Gastrocnemius medialis (tissue), 4 donors: ENCODE data around the gene TRIM47.

Source experiments
- POLR2A ChIP-seq, 2 donors: fragments of 450-650 bp; IDR thresholded peaks; one replicate each; pipeline ENCODE4 v1.6.1; 2017; ENCODE audit warnings: antibody characterized with exemption in 2 of 2, mild to moderate bottlenecking in 2 of 2, moderate library complexity in 2 of 2
- TF ChIP-seq, protein P1 (sequence below), 5 experiments: fragments of 450-650 bp in 3 of 5; fragments of 200-600 bp in 2 of 5; sonication (generic) in 2 of 5; IDR thresholded peaks in 4 of 5; conservative IDR thresholded peaks in 1 of 5; 1 replicate in 4 of 5; 2 replicates in 1 of 5; pipeline ENCODE4 v1.5.1; 2016 to 2019; ENCODE audit warnings: antibody characterized with exemption in 5 of 5, mild to moderate bottlenecking in 3 of 5, moderate library complexity in 3 of 5

DNA sequence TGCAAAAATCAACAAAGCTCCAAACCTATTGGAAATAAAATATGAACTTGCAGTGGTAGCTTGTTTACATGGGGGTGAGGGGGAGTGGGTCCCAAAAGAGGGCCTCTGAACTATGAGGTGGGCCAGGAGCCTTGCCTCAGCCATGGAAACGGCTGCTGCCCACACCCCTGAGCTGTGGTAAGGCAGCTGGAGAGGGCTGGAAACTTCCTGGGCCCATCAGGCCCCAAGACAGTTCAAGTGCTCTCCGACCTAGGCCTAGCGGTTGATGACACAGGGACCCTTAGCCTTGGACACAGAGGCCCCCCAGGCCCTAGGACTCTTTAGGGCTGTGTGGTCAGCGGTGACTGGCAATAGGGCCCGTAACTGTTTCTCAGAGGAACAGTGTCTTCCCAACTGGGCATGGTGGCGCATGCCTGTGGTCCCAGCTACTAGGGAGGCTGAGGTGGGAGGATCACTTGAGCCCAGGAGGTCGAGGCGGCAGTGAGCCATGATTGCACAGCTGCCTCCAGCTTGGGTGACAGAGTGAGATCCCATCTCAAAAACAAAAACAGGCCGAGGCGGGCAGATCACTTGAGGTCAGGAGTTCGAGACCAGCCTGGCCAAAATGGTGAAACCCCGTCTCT, 52.5 kb downstream of the TRIM47 start:
- TF ChIP-seq, protein P1, sequence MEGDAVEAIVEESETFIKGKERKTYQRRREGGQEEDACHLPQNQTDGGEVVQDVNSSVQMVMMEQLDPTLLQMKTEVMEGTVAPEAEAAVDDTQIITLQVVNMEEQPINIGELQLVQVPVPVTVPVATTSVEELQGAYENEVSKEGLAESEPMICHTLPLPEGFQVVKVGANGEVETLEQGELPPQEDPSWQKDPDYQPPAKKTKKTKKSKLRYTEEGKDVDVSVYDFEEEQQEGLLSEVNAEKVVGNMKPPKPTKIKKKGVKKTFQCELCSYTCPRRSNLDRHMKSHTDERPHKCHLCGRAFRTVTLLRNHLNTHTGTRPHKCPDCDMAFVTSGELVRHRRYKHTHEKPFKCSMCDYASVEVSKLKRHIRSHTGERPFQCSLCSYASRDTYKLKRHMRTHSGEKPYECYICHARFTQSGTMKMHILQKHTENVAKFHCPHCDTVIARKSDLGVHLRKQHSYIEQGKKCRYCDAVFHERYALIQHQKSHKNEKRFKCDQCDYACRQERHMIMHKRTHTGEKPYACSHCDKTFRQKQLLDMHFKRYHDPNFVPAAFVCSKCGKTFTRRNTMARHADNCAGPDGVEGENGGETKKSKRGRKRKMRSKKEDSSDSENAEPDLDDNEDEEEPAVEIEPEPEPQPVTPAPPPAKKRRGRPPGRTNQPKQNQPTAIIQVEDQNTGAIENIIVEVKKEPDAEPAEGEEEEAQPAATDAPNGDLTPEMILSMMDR (IDR thresholded peaks at IDR 0.05 in 4 of 5, conservative IDR thresholded peaks at IDR 0.05 in 1 of 5): no peak
- no peak for TF ChIP-seq POLR2A (IDR thresholded peaks at IDR 0.05)
